Smooth muscle cell (in vitro differentiated cells): ENCODE measurements around the gene PRICKLE2. TPM values are rescaled to one million over a fixed set of nuclear protein-coding genes. Genes with fewer than 3 reads are reported as not detected.

Experiments used
- DNase-seq: peaks from one replicate; lab custom pipeline; 2025; ENCODE audit not compliant: unreplicated experiment; lab: John Stamatoyannopoulos, UW
- H2AFZ ChIP-seq: fragments of 200-600 bp; sonication (generic); 2 replicates; pipeline ENCODE4 v1.6.0; 2016; ENCODE audit warnings: antibody characterized with exemption, low read depth, mild to moderate bottlenecking
- H3F3A ChIP-seq: fragments of 200-600 bp; sonication (generic); 2 replicates; pipeline ENCODE4 v1.6.0; 2017; ENCODE audit warnings: antibody characterized with exemption, low read depth
- H3K27ac ChIP-seq: fragments of 200-600 bp; sonication (generic); 2 replicates; pipeline ENCODE4 v1.5.1; 2016; ENCODE audit warnings: low read depth, mild to moderate bottlenecking
- H3K27me3 ChIP-seq: fragments of 200-600 bp; sonication (generic); 2 replicates; pipeline ENCODE4 v1.6.1; 2016; ENCODE audit warnings: low read depth, mild to moderate bottlenecking
- H3K36me3 ChIP-seq: fragments of 200-600 bp; sonication (generic); 2 replicates; pipeline ENCODE4 v1.5.1; 2016; ENCODE audit warnings: low read depth
- H3K4me1 ChIP-seq: fragments of 200-600 bp; sonication (generic); 2 replicates; pipeline ENCODE4 v1.5.1; 2016; ENCODE audit warnings: low read depth
- H3K4me2 ChIP-seq: fragments of 200-600 bp; sonication (generic); 2 replicates; pipeline ENCODE4 v1.6.0; 2016; ENCODE audit warnings: mild to moderate bottlenecking
- H3K4me3 ChIP-seq: fragments of 200-600 bp; sonication (generic); 2 replicates; pipeline ENCODE4 v1.5.1; 2016; ENCODE audit warnings: mild to moderate bottlenecking
- H3K79me2 ChIP-seq: fragments of 200-600 bp; sonication (generic); 2 replicates; pipeline ENCODE4 v1.6.0; 2016; ENCODE audit warnings: low read depth, mild to moderate bottlenecking
- H3K9ac ChIP-seq: fragments of 200-600 bp; sonication (generic); 2 replicates; pipeline ENCODE4 v1.6.0; 2016; ENCODE audit warnings: low read depth
- H3K9me3 ChIP-seq: fragments of 200-600 bp; sonication (generic); replicated peaks from 2 replicates; pipeline ENCODE4 v1.5.1; 2016; ENCODE audit warnings: low read depth
- H4K20me1 ChIP-seq: fragments of 200-600 bp; sonication (generic); 2 replicates; pipeline ENCODE4 v1.6.0; 2016; ENCODE audit warnings: low read depth
- WGBS: methylation state at CpG from one replicate; pipeline ENCODE4 v1.1.7; 2016; ENCODE audit warnings: low lambda C conversion rate; 5-methylcytosine and 5-hydroxymethylcytosine counted together
- polyA plus RNA-seq: library from polyadenylated mRNA; unstranded; fragments of >200 nt; fragmentation: Nextera tagmentation; extraction: Ambion mirVana; gene quantifications from 2 replicates; pipeline ENCODE4 v1.2.1, GENCODE V29; 2016
- total RNA-seq: library from RNA; depleted of rRNA; stranded (reverse); fragments of >200 nt; gene quantifications from 2 replicates; pipeline ENCODE4 v1.2.3, GENCODE V29; 2014
- TF ChIP-seq, protein P1 (sequence below): fragments of 200-600 bp; sonication (generic); IDR thresholded peaks from 2 replicates; pipeline ENCODE4 v1.5.1; 2017; ENCODE audit warnings: borderline replicate concordance, mild to moderate bottlenecking, antibody characterized with exemption; ENCODE audit not compliant: insufficient read depth, poor library complexity, severe bottlenecking

The PRICKLE2 gene
- total and polyA plus RNA-seq, 2 experiments from 2014 or later = 7.8 to 49.9 TPM

DNA sequence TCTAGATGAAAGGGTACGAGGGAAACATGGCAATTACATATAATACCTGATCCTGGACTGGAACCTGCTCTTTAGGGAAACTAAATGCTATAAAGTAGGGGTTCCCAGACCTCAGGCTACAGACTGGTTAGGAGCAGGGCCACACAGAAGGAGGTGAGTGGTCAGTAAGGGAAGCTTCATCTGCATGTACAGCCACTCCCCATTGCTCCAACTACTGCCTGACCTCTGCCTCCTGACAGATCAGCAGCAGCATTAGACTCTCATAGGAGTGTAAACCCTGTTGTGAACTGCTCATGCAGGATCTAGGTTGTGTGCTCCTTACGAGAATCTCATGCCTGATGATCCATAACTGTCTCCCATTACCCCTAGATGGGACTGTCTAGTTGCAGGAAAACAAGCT lies 123.1 kb downstream of the PRICKLE2 start:
- Histone ChIP-seq H4K20me1 (peaks cover 91% of the 10 kb centered on the region), H3K4me3 (no peak overlapping the region), H3K27ac (no peak overlapping the region), H3K9me3 (no peaks in the 10 kb centered on the region), H3K4me2 (no peak overlapping the region), H3F3A (peaks cover 8% of the 10 kb centered on the region), H3K4me1 (peaks cover 8% of the 10 kb centered on the region), H3K36me3 (peaks cover 5% of the 10 kb centered on the region), H3K27me3 (no peaks in the 10 kb centered on the region), H2AFZ (no peak overlapping the region), H3K79me2 (peaks cover 7% of the 10 kb centered on the region), H3K9ac (no peak overlapping the region)
- DNase-seq = no peak
- WGBS = 92% methylated on average over 2 of the region's 2 CpGs
- TF ChIP-seq, protein P1, sequence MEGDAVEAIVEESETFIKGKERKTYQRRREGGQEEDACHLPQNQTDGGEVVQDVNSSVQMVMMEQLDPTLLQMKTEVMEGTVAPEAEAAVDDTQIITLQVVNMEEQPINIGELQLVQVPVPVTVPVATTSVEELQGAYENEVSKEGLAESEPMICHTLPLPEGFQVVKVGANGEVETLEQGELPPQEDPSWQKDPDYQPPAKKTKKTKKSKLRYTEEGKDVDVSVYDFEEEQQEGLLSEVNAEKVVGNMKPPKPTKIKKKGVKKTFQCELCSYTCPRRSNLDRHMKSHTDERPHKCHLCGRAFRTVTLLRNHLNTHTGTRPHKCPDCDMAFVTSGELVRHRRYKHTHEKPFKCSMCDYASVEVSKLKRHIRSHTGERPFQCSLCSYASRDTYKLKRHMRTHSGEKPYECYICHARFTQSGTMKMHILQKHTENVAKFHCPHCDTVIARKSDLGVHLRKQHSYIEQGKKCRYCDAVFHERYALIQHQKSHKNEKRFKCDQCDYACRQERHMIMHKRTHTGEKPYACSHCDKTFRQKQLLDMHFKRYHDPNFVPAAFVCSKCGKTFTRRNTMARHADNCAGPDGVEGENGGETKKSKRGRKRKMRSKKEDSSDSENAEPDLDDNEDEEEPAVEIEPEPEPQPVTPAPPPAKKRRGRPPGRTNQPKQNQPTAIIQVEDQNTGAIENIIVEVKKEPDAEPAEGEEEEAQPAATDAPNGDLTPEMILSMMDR = no peak

DNA sequence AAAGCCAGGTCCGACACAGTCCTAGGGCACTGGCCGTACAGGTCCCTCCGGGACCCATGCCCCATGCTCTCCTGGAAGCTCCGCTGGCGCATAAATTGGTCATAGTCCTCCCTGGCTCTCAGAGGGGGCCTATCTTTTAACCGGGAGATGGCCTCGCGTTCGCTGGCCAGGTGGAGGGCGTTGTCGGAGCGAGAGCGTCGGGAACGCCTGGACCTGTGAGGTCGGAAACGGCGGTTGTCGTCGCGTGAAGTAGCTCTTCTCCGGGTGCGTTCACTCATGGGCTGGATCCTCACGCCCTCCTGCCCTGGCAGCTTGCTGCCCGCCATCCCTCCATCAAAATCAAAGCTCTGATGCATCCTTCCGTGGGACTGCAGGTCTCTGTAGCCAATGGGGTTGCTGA lies 126.0 kb downstream of the PRICKLE2 start:
- Histone ChIP-seq H3K79me2 (peaks cover 7% of the 10 kb centered on the region), H3K4me1 (peaks cover 5% of the 10 kb centered on the region), H3F3A (peaks cover 7% of the 10 kb centered on the region), H4K20me1 (peaks cover 70% of the 10 kb centered on the region), H3K9ac (no peak overlapping the region), H3K27ac (no peak overlapping the region), H3K27me3 (no peaks in the 10 kb centered on the region), H3K4me3 (no peak overlapping the region), H3K36me3 (peaks cover 5% of the 10 kb centered on the region), H3K4me2 (no peak overlapping the region), H2AFZ (no peak overlapping the region), H3K9me3 (no peaks in the 10 kb centered on the region)
- no peak for DNase-seq
- 98% methylated on average over 26 of the region's 26 CpGs for WGBS
- TF ChIP-seq, protein P1 = no peak

DNA sequence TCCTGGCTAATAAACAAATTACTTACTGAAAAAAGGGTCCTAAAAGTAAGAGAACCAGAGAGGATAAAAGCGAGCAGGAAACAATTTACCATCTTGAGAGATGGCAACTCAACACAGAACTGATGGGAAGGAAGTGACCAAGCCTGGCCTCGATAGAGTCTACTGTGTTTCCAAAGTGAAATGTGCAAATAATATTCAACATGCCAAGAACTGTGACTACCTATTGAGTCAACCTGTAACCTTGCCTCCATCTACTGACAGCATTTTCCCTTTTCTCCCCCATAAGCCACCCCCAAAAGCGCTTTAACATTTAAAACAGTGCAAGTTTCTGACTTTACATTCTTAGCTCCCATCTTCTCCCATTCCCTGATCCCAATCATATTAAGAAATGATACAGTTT lies 126.6 kb downstream of the PRICKLE2 start:
- Histone ChIP-seq H3K4me2 (no peak overlapping the region), H4K20me1 (peaks cover 63% of the 10 kb centered on the region), H3K4me3 (no peak overlapping the region), H3F3A (peaks cover 12% of the 10 kb centered on the region), H3K79me2 (peaks cover 7% of the 10 kb centered on the region), H3K4me1 (peaks cover 5% of the 10 kb centered on the region), H3K9me3 (no peaks in the 10 kb centered on the region), H3K9ac (no peak overlapping the region), H3K27me3 (no peaks in the 10 kb centered on the region), H3K36me3 (peaks cover 5% of the 10 kb centered on the region), H2AFZ (no peak overlapping the region), H3K27ac (no peak overlapping the region)
- DNase-seq = no peak
- TF ChIP-seq, protein P1 = no peak
- WGBS = 95% methylated on average over 3 of the region's 3 CpGs

DNA sequence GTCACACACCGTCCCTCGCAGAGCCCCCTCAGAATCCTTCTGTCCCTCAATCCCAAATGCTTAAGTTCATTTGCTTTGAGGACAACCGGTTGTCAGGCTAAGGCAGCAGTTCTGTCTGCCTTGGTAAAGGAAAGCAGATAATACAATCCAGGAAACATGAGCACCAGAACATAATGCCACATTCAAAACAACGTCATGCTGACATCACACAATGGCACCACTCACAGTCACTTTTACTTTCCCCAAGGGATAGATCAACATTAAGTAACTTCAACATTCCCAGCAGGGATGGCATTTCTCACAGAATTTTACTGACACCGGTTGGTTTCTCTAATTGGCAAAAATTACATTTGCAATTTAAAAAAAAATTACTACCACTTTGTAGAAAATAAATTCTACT lies 127.3 kb downstream of the PRICKLE2 start:
- peaks cover 5% of the 10 kb centered on the region for H3K36me3 ChIP-seq
- H3K27me3 ChIP-seq = no peaks in the 10 kb centered on the region
- no peak overlapping the region for H2AFZ ChIP-seq
- 76% methylated on average over 5 of the region's 5 CpGs for WGBS
- peaks cover 12% of the 10 kb centered on the region for H3F3A ChIP-seq
- TF ChIP-seq, protein P1 = no peak
- H3K9ac ChIP-seq = no peak overlapping the region
- no peak overlapping the region for H3K4me2 ChIP-seq
- H3K9me3 ChIP-seq = no peaks in the 10 kb centered on the region
- no peak for DNase-seq
- H3K27ac ChIP-seq = peak overlapping the region; percentile 14
- no peak overlapping the region for H3K4me3 ChIP-seq
- H4K20me1 ChIP-seq = peaks cover 59% of the 10 kb centered on the region
- peaks cover 7% of the 10 kb centered on the region for H3K79me2 ChIP-seq
- peaks cover 5% of the 10 kb centered on the region for H3K4me1 ChIP-seq
